GM10266 (cell line): ENCODE measurements around the gene PARD3B.

Experiments
- DNase-seq: peaks from one replicate; pipeline ENCODE4 v3.0.0; 2012; ENCODE audit errors: extremely low spot score
- TF ChIP-seq, protein P1 (sequence below): IDR thresholded peaks from 2 replicates; pipeline ENCODE4 v1.5.1; 2012; ENCODE audit warnings: mild to moderate bottlenecking, low read depth; ENCODE audit not compliant: control insufficient read depth, insufficient read depth; ENCODE audit errors: missing control alignments

Gene PARD3B

DNA sequence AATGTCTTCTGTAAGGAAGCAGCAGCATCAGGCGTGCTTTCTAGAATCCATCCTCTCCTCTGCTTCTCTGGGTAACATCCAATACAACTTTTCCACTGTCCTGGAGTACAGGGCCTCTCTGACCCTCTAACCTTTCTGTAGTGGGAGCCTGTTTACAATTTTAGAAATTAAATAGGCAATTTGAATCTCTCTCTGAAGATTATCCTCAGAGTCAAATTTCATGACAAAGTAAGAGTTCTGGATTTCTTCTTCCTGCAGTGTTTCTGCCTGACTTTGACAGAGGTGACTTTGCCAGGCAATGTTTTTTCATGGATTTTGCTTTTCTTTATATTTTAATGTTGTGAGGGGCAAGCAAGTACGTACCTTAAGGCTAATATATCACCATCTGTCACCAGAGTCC lies 558.4 kb downstream of the PARD3B start:
- TF ChIP-seq, protein P1, sequence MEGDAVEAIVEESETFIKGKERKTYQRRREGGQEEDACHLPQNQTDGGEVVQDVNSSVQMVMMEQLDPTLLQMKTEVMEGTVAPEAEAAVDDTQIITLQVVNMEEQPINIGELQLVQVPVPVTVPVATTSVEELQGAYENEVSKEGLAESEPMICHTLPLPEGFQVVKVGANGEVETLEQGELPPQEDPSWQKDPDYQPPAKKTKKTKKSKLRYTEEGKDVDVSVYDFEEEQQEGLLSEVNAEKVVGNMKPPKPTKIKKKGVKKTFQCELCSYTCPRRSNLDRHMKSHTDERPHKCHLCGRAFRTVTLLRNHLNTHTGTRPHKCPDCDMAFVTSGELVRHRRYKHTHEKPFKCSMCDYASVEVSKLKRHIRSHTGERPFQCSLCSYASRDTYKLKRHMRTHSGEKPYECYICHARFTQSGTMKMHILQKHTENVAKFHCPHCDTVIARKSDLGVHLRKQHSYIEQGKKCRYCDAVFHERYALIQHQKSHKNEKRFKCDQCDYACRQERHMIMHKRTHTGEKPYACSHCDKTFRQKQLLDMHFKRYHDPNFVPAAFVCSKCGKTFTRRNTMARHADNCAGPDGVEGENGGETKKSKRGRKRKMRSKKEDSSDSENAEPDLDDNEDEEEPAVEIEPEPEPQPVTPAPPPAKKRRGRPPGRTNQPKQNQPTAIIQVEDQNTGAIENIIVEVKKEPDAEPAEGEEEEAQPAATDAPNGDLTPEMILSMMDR, result no peak
- DNase-seq, result no peak

DNA sequence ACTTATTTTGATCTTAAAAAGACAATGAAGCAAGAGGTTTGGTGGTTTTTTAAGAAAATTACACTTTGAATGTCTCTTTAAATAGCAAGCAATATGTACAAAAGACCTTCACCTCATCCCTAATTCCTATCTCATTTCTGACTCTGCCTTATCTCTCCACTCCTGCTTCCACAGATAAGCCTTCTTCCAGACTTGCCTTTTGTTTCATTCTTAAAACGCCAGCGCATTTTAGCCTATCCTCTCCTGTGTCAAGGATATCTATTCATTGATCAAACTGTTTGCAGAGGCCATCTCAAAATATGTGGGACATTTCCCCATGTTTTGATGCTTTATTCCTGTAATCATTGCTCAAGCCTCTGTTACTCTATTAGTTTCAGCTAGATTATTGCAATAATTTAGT lies 562.5 kb downstream of the PARD3B start:
- no peak for DNase-seq
- TF ChIP-seq, protein P1, result no peak

DNA sequence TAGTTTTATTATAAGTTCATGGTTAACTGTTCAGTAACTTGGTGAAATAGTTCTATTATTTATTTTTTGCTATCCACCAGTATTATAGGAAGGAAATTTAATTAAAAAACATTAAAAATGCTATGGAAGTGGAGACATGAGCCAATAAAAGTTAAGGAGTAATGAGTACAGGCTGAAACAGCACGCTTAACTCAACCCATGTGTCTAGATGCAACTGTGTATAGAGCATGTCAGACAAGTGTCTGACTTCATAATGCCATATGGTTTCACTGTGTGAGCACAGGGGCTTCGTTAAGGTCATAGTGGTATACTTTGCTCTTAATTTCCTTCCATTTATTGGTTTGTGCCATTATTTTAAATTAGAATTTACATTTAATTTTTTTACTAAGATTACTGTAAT lies 570.2 kb downstream of the PARD3B start:
- no peak for DNase-seq
- TF ChIP-seq, protein P1, result no peak

DNA sequence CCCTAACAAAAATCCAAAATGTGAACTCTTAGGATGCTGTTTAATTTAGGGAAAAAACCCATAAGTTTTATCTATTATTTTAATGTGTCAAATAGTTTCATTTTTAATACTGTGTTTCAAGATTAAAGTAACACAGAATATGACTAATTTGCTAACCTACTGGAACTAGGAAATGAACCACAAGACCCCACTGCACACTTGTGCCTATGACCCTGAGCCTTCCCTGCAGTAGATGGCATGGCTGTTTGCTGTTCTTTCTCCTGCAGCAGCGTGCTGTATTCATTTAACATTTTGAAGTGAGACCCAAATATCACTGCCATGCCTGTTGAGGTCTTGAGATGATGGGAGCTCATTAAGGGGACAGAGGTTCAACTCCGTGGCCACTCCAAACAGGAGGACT lies 571.9 kb downstream of the PARD3B start:
- TF ChIP-seq, protein P1, result no peak
- no peak for DNase-seq

DNA sequence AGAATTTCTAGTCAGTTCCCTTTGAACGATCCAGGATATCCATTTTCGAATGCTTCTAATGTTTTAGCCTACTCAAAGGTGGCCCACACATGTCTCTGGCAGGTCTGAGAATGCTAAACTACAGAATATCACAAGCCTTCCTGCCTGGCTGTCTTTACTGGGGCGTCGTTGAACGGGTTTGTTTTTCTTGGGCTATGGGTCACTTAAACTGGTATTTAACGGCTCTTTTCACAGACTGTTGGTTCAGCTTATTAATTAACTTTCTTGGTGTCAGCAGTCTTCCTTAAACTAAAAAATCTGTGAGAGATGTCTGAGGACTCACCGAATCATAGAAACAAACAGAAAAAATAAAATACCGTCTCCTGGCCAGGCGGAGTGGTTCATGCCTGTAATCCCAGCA lies 573.9 kb downstream of the PARD3B start:
- TF ChIP-seq, protein P1, result no peak
- DNase-seq, result no peak

DNA sequence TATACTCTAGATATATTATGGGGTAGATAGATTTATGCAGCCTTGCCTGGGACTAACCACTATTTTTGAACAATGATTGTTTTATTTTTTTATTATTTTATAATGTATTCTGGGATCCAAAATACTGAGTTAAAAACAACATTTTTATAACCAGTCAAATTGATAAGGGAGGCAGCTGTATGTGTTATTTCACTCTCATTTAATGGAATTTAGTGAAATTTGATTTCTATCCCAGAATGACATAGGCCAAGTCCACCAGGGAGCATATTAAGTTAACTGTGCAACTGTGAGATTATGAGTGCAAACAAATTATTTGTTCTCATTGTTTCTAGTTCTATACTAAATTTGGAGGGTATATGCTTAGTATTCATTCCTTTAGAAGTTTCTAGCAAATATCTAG lies 583.5 kb downstream of the PARD3B start:
- TF ChIP-seq, protein P1, result no peak
- DNase-seq, result no peak

DNA sequence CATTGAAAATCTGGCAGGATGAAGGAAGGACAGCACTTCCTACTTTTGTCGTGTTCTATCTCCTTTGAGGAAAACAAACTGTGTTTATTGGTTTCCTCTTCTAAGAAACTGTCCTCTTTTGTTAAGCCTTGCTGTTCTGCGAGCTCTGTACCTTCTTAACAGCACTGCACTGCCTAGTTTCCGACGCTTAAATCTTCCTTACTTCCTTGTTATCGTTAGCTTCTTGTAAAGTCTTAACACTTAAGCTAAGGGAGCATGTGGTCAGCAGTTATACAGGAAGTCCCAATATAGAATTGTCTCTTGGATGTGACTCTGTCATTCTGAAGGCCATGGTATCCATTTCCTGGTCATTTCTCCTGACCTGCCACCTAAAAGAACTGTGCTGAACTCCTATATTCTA lies 584.3 kb downstream of the PARD3B start:
- TF ChIP-seq, protein P1, result no peak
- DNase-seq, result no peak
